IPS-11a (cell line): ENCODE results near the gene RAD51B.

Experiments used
- H3K4me3 ChIP-seq: one replicate; pipeline ENCODE4 v1.5.1; 2013; ENCODE audit warnings: low read depth, low read length, control low read depth

Gene RAD51B

DNA sequence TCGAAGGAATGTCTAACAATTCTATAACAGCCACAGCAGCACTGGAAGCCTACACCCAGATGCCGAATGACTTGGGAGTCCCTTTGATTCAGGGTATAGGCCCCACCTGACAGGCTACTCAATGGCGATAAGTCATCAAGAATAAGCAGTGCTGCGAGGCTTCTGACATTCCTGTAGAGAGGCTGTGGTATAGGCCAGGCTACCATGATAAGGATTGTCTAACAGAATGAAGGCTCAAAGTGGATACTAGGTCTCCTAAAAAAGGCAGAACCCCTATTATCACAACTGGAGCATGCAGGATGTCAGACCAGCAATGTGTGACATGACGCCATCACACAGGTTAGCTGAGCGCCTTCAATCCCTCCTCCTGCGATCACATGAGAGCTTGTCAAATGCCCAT is 920.1 kb downstream of the RAD51B start:
- no peak overlapping the region for H3K4me3 ChIP-seq

- H3K4me3 ChIP-seq = no peak overlapping the region
These were observed 921.4 kb downstream of the RAD51B start for GRCh38 chr14:68740788-68741476.

- H3K4me3 ChIP-seq = no peak overlapping the region
These were observed 921.9 kb downstream of the RAD51B start for GRCh38 chr14:68741477-68741791.

- no peak overlapping the region for H3K4me3 ChIP-seq
These were observed 922.4 kb downstream of the RAD51B start for GRCh38 chr14:68741839-68742470.

- H3K4me3 ChIP-seq = no peak overlapping the region
These were observed 925.0 kb downstream of the RAD51B start for GRCh38 chr14:68744613-68745012.

DNA sequence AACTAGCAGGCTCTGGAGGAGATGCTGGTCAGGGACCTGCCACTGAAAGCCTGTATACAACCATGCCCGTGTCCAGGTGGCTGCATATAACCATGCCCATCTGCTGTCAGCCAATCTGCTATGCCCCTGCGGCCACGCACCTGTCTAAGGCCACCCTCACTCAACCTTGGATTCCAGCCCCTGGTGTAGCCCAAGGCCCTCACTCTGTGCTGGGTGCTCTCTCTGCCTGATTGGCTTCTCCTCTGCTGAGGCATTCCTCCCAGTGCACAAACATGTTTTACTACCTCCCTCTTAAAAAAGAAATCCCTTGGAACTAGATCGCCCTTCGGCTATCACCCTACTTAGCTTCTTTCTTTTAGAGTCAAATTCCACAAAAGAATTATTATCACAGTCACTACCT is 927.8 kb downstream of the RAD51B start:
- H3K4me3 ChIP-seq = no peak overlapping the region

DNA sequence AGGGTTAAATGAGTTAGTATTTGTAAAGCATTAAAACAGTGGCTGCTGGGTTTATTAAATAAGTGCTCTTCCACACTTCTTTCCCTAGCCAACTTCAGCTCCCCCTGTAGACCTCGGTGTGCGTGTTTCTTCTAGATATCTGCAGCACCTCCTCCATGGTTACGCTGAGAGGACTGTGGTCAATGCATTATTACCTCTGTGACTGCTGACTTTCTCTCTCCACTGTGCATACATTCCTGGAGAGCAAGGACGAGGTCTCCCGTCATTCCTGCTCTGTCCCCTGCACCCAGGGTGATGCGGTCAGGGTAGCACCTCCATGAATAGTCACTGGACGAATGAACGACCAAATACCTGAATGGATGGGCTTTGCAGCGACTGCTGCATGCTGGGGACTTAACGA is 928.7 kb downstream of the RAD51B start:
- no peak overlapping the region for H3K4me3 ChIP-seq

GRCh38 chr14:68748691-68749090 is 929.1 kb downstream of the RAD51B start:
- no peak overlapping the region for H3K4me3 ChIP-seq

DNA sequence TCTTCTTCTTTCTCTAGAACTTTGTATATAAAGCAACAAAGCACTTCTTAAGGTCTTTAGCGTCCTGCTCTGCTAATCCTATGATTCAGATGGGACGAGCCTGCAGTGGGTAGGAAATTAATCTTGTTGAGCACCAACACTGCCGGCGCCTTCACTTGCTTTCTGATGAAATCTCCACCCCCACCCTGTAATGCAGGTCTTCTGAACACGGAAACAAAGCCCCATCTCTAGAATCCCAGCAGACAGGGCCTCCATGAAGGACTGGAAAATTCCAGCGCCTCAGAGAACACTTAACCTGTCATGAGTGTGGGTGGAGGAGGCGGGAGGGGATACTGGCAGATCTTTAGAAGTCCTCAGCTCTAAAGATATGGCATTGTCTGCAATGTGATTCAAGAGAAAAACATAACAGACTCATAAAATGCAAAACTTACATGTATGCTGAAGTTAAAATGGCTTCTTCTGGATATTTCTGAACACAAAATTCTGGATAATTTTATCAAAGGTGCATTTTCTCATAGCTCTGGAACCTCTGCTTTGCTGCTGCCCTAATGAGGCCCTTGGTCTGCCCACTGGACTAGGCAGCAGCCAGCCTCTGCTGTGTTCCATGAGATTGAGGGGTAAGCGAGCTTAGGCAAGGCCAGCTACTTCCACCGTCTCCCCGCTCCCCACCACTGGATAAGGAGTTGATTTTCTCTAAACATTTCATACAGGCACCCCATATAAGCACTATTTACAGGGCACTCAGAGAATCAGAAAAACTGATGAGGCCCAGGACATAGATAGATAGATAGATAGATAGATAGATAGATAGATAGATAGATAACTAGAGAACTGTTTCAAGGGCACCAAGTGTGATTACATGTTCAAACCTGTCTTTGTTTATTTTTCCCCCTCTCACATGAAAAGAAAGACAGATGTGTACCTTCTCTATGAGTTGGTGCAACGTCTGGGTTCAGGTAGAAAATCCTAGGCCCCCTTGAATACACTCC is 930.2 kb downstream of the RAD51B start:
- H3K4me3 ChIP-seq = no peak overlapping the region

- H3K4me3 ChIP-seq = no peak overlapping the region
These were observed 932.9 kb downstream of the RAD51B start for GRCh38 chr14:68752271-68753006.

DNA sequence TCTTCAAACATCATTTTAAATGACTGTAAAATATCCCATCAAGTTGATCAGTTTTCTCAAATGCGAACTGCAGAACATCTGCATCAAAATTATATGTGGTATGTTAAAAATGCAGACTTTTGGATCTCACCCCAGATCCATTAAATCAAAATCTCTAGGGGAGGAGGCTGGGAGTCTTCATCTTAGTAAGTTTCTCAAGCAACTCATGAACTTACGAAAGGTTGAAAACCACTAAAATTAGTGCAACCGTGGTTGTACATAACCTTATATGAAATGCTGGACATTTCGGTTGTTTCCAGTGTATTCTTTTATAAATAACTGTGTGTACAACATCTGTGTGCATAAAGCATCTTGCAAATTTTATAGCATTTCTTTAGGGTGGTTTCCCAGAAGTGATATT is 934.1 kb downstream of the RAD51B start:
- no peak overlapping the region for H3K4me3 ChIP-seq

DNA sequence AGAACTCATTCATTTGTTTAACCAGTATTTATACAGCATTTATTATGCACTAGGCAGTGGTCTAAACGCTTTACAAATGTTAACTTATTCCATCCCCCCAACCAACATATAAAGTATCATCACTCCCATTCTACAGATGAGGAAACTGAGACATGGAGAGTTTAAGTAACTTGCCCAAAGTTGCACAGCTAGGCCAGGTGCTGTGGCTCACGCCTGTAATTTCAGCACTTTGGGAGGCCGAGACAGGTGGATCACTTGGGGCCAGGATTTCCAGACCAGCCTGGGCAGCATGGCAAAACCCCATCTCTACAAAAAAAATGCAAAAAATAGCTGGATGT is 935.4 kb downstream of the RAD51B start:
- no peak overlapping the region for H3K4me3 ChIP-seq

GRCh38 chr14:68756000-68756481 is 936.5 kb downstream of the RAD51B start:
- H3K4me3 ChIP-seq = no peak overlapping the region

- H3K4me3 ChIP-seq = no peak overlapping the region
These were observed 937.2 kb downstream of the RAD51B start for GRCh38 chr14:68756734-68757133.

- H3K4me3 ChIP-seq = no peak overlapping the region
These were observed 938.1 kb downstream of the RAD51B start for GRCh38 chr14:68757618-68758081.

GRCh38 chr14:68758301-68758700 is 938.7 kb downstream of the RAD51B start:
- H3K4me3 ChIP-seq = no peak overlapping the region

GRCh38 chr14:68759017-68759560 is 939.5 kb downstream of the RAD51B start:
- no peak overlapping the region for H3K4me3 ChIP-seq

GRCh38 chr14:68759937-68760336 is 940.4 kb downstream of the RAD51B start:
- no peak overlapping the region for H3K4me3 ChIP-seq

- no peak overlapping the region for H3K4me3 ChIP-seq
These were observed 941.2 kb downstream of the RAD51B start for GRCh38 chr14:68760761-68761160.

- no peak overlapping the region for H3K4me3 ChIP-seq
These were observed 941.8 kb downstream of the RAD51B start for GRCh38 chr14:68761391-68761790.
